Endothelial cell of hepatic sinusoid (primary cell): ENCODE data around the gene KIR2DL4.
"Not testable (repeated sequence)": the region's sequence is repeated elsewhere in the genome, so short reads cannot be mapped to it uniquely, and the experiment has no call there.

Source experiments
- in situ Hi-C: cut with HindIII; loops from 2 replicates; pipeline ENCODE4 v1.10.0; 2017; ENCODE audit warnings: low sequenced_read_pairs

The KIR2DL4 gene

GRCh38 chr19:54804101-54804500 is 691 bp downstream of the KIR2DL4 start:
- in situ Hi-C loops: no loop called here

GRCh38 chr19:54804571-54804970 is 1.2 kb downstream of the KIR2DL4 start:
- in situ Hi-C loops: no loop called here

GRCh38 chr19:54805665-54806515 is 2.5 kb downstream of the KIR2DL4 start:
- in situ Hi-C loops: no loop called here

GRCh38 chr19:54806516-54806838 is 3.1 kb downstream of the KIR2DL4 start:
- in situ Hi-C loops: no loop called here

GRCh38 chr19:54814571-54814970 is 11.2 kb downstream of the KIR2DL4 start:
- in situ Hi-C loops: not testable (repeated sequence)

- in situ Hi-C loops: not testable (repeated sequence)
Measured at GRCh38 chr19:54816251-54816650, 12.8 kb downstream of the KIR2DL4 start, which contains the start of gene KIR3DL1. Gene KIR3DL1, plus strand, starts transcription at chr19:54816468.

GRCh38 chr19:54817670-54818536 is 14.5 kb downstream of the KIR2DL4 start:
- in situ Hi-C loops: no loop called here

GRCh38 chr19:54824416-54824815 is 21.0 kb downstream of the KIR2DL4 start:
- in situ Hi-C loops: not testable (repeated sequence)

GRCh38 chr19:54825326-54825725 is 21.9 kb downstream of the KIR2DL4 start:
- in situ Hi-C loops: not testable (repeated sequence)

GRCh38 chr19:54828064-54828463 is 24.7 kb downstream of the KIR2DL4 start:
- in situ Hi-C loops: not testable (repeated sequence)

- in situ Hi-C loops: not testable (repeated sequence)
Measured at GRCh38 chr19:54832496-54832895, 29.1 kb downstream of the KIR2DL4 start, which contains the start of gene KIR2DS4. Gene KIR2DS4, plus strand, starts transcription at chr19:54832676.

- in situ Hi-C loops: not testable (repeated sequence)
Measured at GRCh38 chr19:54835126-54835525, 31.7 kb downstream of the KIR2DL4 start.

GRCh38 chr19:54837522-54837921 is 34.1 kb downstream of the KIR2DL4 start:
- in situ Hi-C loops: not testable (repeated sequence)

GRCh38 chr19:54843171-54843570 is 39.8 kb downstream of the KIR2DL4 start:
- in situ Hi-C loops: not testable (repeated sequence)

GRCh38 chr19:54850061-54850640 is 46.7 kb downstream of the KIR2DL4 start, which contains the start of gene KIR3DL2:
Gene KIR3DL2, plus strand, starts transcription at chr19:54850443. Its CDS starts 33 bp downstream, at chr19:54850476.
- in situ Hi-C loops: not testable (repeated sequence)

GRCh38 chr19:54850930-54851329 is 47.5 kb downstream of the KIR2DL4 start:
- in situ Hi-C loops: no loop called here

GRCh38 chr19:54851353-54851752 is 47.9 kb downstream of the KIR2DL4 start:
- in situ Hi-C loops: no loop called here

GRCh38 chr19:54855241-54855640 is 51.8 kb downstream of the KIR2DL4 start:
- in situ Hi-C loops: not testable (repeated sequence)

- in situ Hi-C loops: not testable (repeated sequence)
Measured at GRCh38 chr19:54858476-54858875, 55.1 kb downstream of the KIR2DL4 start.

- in situ Hi-C loops: not testable (repeated sequence)
Measured at GRCh38 chr19:54859421-54859820, 56.0 kb downstream of the KIR2DL4 start.

GRCh38 chr19:54863459-54863858 is 60.0 kb downstream of the KIR2DL4 start:
- in situ Hi-C loops: not testable (repeated sequence)
